RKO (cell line): ENCODE data around the gene CMSS1.

ENCODE experiments used
- DNase-seq: peaks from one replicate; pipeline ENCODE4 v3.0.0-alpha.2; 2016; ENCODE audit warnings: low spot score

Gene CMSS1

DNA sequence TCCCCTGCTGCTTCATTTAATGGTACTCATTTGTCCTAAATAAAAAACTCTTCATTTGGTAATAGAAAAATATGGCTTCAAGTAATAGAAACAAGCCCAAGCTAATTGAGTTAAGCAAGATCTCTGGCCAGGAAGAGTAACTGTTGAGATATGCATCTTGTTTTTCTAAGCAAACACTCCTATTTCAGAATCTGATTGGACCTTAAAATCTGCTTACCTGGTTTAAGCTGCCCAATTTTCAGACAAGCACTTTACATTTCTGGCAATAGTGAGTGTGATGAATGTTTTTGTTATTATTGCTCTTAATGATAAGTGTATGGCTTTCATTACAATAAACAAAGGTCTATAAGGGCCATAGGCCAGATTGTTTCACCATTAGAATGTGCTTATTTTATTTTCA, 86.2 kb downstream of the CMSS1 start:
- no peak for DNase-seq

DNA sequence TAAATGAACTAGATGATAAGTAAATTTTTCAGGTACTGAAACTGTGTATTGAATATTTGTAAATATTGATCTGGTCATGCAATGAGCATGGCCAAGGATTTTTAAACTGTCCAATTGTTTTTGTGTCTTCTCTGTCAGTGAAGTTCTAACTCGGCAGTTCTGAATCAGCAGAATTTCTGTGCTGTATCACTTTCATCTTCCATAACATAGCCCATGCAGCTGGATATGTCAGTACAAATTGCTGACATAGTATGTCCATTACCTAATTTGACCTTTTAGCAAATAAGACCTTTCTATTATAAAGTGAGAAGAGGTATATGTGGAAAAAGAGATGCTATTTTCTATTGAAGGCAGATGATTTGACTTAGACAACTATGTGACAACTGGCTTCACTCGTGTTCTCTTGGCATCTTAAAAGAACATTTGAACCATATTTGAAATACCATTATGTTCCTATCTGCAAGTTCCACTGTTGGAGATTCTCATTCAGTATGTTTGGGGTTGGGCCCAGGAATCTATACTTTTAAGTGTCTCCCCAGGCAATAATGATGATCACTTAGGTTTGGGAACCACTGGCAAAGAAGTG, 90.4 kb downstream of the CMSS1 start:
- no peak for DNase-seq

DNA sequence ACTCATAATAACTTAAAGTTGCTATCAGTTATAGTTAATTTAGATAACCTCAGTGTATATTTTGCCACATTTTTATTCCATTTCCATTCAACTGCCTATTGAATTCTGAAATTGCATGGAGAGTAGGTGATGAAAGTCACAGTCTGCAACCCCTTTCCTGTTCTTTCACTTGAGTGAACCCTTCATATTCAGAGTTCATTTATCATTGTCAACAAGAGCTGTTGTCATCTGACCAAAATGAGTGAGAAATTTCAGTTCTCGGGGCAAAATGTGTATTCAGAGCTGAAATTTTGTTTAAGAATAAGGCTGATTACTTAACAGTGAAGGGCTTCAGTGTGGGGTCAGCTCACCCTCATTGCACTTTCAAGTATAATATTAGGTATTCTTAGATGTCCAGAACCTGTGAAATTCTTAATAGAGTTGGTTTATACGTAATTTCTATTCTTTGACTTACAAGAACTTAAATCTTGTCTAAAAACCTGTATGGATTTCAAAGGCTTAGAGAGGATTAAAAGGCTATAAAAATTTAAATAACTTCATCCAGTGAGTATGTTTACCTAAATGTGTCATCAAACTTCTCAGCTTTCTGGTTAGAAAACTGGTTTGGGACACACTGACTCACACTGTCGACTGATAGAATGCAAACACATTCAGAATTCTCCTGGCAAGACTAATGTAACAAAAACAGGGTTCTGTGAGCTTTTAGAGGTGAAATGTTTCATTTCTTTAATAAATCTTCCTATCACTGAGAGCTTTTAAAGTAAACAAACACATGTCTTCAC, 92.2 kb downstream of the CMSS1 start:
- peak; percentile 71 for DNase-seq

DNA sequence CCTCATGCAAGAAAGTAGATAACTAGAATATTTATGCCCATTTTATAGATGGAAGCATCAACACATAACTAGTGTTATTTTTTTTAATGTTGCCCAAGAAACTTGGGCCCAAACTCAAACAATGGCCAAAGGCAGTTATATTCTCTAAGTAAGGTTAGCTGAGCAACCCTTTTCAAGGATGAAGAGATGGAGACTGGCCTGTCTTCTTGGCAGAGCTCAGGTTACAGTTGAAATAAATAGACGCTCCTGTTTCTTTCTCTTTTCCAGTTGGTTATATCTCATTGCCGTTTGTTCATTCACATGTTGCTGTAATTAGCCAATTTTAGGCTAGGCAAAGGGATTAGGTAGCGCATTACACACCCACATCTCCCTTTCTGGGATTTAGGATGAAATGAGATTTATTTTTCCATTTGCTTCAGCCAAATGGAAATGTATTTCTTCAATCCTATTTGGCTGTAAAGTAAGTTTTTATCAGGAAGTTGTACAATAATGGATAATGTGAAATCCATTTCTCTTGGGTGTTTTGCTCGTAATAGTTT, 93.2 kb downstream of the CMSS1 start:
- no peak for DNase-seq

DNA sequence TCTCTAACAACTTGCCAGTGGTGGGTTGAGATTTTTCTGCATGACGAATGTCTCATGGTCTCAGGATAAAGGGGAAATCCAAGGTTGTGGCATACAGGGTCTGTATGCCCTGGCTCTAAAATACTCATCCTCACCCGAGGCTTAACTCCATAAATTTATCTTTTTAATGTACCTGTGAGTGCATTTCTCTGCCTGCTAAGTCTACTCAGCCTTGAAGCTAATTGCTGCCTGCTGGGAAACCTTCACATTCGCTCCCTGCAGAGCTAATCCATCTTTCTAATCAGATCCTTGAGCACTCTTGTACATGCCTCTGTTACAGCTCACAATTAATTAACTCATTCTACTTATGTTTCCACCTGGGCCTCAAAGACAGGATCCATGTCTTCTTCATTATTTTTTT, 93.8 kb downstream of the CMSS1 start:
- no peak for DNase-seq

DNA sequence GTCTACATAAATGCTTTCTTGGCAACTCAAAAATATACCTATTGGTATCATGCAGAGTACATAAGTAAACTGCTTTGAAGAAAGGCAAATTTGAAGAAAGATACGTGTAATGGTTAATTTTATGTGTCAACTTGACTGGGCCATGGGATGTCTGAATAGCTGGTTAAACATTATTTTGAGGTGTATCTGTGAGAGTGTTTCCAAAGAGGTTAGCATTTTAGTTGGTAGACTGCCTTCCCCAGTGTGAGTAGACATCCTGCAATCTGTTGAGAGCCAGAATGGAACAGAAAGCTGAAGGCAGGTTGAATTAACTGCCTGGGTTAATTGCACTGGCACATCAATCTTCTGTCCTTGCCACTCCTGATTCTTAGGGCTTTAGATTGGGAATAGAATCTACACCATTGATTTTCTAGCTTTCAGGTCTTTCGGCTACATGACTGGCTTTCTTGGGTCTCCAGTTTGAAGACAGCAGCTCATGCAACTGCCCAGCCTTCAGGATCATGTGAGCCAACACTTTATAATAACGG, 98.3 kb downstream of the CMSS1 start:
- no peak for DNase-seq

DNA sequence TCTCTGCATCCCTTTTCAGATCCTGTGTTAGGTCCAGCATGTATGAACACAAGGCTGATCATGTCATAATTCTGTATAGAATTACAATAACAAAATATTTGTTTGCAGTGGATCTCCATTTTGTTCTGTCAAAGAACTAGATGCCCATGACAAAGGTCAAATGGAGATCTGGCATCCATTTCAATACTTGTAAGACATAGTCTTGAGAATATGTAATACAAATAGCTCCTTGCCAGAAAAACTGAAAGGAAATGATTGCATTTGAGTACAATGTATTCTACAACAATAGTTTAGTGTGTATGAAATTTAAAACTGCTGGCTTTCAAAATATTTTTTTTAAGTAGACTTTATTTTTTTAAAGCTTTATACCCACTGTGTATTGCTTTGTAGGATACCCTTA, 101.1 kb downstream of the CMSS1 start:
- DNase-seq = no peak

DNA sequence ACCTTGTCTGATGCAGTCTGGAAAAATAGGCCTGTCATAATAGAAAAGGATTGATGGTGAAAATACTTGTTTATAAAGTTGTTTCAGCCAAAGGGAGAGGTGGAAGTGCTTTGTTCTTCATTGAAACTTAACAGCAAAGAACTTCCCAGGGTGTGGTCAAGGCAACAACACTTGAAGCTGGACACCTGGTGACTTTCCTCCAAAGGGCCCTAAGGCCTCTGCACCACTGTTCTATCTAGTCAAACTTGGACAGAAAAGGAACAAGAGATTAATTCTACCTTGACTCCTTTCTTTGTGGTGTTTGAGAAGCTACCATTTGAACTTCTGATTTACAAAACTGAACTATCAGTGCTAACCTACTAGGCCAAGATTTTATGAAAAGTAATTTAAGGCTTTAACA, 102.0 kb downstream of the CMSS1 start:
- DNase-seq = no peak

DNA sequence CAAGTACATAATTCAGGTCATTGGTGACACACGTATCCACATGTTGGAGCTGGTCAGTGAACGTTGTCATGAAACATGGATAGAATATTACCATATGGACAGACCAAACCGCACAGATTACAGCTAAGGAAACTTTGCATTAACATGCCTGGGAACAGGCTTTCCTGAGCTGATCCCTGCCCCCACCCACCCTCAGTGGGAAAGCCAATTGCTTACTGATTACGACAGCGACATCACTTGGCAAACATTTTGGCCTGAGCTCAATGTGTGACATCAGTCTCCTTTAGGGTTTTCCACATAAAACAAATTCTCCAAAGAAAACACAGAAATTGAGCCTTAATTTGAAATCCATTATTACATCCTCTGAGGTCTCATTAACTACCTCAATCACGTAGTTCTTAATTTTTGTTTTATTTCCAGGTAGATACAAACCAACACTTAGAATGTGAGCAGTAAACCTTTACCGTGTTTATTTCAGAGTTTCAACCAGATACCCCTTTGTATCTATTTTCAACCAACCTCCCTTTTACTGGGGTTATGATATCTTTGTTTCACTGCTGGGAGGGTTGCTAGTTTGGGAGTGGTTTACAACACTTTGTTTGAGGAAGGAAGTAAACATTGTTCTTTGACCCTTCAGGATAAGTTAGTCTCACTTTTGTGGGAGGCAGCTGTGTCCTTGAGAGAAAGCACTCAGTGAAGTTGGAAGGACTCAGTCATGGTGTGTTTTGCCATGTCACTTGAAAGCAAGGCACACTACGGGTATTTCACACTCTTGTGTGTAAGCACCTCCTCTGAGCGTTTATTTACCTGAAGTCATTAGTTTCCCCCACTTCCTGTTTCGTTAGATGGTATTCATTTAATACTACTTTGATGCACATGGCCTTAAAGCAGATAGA, 103.1 kb downstream of the CMSS1 start:
- DNase-seq = no peak

DNA sequence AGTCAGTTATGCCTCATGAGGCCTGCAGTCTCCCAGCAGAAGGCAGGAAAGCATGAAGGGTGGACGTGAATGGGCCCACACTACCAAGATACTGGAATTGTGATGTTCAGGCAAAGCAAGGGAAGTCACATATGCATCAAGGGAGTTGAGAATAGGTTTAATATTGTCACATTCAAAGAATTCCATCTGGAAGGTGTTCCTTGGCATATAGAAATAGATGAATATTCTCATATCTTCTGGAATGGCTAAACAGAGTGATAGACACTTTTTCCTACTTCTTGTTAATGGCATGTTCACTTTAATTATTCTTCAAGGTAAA, 103.7 kb downstream of the CMSS1 start:
- no peak for DNase-seq

DNA sequence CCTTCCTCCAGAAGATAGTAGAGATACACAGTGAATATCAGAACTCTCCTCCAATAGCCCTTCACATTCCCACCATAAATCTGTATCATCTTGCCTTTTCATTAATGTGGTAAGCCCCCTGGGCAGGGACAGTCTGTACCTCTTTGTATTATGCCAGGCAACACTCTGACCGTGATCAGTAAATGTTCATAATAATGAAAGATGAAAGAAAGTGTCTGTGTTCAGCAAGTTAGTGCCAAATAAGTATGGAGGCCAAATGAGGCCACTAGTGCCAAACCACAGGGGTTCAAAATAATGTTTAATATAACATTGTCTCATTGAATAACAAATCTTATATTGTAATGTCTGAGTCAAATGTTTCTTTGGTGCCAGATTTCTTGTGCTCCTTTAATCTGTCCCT, 104.3 kb downstream of the CMSS1 start:
- no peak for DNase-seq

DNA sequence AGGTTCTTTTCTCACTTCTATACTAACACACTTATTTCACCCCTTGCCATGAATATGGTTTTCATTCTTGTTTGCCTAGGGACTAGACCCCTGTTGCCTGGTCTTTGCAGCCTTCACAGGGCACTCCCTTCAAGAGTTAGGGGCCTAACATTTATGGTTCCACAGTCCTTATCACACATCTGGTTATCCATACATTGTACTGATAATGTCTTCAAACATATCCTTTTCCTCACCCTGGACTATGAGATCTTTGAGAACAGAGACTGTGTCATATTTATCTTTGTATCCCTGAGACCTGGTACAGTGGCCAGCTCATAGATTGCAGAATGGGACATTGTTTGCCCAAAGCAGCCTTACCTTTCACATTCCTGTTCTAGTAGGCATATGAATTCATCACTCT, 106.2 kb downstream of the CMSS1 start:
- DNase-seq = no peak

DNA sequence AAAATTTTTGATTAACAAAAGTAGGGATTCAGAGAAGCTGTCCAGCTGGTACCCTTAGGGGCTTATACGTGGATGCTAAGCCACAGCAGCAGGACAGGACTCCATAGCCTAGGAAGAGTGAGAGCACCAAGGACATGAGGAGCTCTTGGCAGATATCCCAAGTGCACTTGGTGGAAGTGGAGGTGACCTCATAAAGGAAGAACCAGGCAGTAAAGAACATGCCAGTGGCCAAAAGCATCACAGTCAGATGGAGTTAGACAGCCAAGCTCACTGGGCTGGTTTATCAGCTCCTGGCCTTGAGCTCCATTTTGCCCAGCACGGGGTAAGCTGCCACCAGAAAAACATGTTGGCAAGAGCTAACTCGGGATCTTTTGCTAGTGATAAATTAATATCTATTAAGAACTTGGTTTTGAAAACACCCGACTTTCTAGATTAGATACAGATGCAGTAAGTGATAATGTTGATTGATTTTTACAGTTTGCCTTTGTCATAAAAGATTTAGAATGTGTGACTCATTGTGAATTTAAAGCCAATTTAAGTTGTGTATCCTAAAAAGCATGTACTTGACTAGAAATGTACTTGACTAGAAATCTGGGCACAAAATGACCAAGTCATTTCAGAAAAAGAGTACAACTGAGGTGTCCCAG, 108.0 kb downstream of the CMSS1 start:
- DNase-seq = peak; percentile 25

DNA sequence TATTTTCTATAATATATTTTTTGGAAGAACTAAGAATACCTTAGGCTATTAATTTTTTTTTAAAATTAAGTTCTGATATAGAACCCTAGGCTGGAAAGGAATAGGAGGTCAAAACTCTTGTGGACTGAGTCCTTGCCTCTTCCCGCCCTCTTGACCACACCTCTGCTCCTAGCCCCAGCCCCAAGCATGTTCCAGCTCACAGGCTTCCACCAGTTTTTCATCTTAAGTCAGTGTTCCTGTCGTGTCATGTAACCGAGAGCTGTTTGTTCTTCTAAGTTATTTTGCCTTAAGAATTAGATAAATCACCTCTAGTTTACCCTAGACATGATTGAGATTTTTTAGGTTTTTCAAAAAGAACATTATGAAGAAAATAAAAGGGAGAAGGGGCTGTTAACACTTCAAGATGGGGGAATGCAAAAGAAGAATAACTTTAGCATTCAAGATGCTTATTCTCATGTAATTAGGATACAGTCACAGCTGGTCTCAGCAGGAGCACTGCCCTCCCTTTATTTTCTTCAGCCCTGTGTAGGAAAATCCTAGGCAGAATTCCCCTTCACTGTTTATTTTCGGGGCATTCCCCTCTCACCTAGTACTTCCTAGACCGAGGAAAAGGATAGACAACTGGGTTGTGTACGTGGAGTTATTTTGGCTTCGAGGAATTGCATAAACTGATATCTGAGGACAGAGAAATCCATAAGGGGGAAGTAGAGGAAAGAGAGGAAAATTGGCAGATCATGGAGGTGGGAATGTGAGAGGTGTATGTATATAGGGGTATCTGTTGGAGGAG, 110.2 kb downstream of the CMSS1 start:
- DNase-seq = no peak

DNA sequence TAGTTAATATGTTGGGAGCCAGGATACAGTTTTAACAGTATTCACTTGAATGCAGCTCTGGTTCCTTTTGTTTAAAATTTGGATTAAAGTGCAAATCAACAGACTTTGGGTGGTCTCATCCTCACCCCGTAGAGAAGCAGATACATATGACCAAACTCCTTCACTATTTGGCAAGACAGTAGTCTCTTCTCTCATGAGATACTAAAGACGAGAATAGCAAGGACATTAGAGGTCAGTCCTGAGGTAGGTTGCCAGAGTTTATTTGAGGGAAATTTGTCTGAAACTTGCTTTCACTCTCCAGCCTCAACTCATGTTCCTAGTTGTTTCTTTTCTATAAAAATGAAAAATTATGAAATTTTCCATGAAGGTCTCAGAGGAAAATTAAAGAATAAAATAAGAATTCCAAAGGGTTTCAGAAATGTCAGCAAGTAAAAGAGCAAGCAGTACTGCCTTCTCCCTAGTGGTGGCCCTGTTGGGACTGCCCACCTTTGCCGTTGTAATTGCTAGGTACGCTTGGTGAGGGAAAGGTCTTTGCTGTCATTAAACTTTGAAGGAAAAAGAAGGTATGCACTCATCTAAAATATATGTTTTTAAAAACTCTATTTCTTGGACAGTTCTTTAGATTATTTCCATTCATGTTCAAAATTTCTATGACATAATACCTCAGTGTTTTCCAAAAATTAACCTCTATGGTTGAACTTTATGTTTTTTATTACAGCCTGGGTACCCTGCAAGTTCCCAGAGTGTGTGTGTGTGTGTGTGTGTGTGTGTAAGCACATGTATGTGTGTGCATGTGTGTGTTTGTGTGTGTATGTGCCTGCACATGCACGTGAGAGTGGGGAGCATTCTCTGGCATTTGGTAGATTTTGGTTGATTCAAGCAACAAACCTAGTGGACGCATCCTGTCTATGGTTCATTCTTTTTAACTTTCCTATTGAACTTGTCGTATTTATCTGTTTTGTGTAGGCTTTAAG, 111.4 kb downstream of the CMSS1 start:
- DNase-seq = no peak

DNA sequence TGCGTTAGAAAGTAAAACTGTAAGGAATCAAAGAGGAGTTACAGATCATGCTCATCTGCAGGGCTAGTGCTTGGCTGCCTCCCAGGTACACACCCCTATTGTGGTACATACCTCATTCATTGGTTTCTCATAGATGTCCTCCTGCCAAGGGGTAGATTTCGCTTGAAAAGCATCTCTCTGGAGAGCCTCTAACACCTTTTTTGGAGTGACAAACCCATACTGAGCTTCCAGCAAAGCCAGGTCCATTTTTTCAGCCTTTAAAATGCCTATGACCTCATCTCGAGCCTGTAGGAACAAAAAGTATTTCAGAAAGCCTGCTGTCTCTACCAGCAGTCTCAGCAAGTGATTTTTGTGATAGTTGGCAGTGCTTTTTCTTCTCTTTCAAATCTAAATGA, 112.1 kb downstream of the CMSS1 start:
- no peak for DNase-seq

DNA sequence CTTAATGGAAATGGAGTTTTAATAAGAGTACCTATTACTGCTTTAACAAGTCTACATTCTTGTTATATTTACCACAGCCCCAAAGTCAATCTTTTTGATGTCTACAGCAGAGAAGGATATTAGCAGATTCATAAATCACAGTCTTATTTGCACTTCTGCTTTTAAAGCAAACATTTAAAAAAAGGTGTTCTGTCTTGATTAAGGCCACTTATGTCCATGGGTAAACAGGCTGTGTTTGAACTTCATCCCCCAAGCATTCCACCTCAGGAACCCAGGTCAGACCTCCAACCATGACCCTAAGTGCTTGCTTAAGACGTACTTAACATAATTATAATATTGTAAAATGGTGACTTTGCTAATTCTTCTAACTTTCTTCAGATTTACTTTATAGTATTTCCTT, 113.4 kb downstream of the CMSS1 start:
- DNase-seq = no peak

DNA sequence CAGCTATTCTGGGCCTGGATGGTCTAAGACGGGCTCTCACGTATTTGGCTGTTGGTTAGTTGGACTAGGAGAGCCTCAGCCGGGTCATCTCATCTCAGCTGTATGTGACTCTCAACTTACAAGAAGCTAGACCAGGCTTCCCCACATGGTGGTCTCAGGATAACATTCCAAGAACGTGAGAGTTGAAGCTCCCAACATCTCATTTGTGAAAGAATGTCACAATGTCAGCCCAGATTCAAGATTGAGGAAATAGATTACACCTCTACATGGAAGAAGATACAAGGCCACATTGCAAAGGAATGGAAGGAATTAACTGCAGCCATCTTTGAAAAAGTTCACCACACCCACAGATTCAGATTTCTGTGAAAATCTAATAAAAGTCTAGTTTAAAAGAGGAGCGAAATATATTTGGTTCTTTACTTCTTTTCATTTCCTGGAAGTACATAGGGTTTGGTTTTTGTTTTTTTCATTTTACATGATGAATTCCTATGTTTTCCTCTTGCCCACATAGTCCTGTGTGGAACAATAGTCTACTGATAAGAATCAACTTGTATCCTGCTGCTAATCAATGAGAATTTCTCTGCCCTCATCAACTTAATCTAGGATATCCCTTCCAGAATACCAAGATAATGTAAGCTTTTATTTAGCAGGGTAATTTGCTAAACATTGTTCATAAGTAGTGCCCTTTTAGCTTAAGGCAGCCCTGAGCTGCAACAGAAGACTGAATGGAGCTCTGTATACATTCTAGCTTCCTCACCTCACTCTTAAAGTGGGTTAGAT, 116.5 kb downstream of the CMSS1 start:
- no peak for DNase-seq
